ENCODE data around the gene SOX3.

DNA sequence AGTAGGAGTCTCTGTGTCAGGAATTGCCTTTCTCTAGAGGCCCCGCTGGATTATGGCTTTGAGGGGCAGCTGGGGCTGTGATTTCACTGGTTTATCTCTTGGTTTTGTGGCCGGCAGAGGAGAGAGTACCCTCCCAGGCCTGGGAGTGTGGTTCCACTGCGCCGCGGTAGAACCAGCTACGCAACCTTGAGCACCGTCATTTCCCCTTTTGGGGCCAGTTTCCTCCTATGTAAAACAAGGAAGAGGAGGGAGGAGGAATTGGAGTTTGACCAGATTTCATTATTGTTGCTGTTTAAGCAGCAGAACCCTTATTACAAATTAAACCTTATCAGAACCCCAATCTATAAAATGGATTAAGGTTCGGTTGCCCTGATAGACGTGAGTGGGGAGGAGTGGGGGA, 4.4 kb downstream of the SOX3 start:
- no peak for TF ChIP-seq FOXK1 (CRISPR knock-in tag; IDR thresholded peaks at IDR 0.05)
- TF ChIP-seq, protein P1, sequence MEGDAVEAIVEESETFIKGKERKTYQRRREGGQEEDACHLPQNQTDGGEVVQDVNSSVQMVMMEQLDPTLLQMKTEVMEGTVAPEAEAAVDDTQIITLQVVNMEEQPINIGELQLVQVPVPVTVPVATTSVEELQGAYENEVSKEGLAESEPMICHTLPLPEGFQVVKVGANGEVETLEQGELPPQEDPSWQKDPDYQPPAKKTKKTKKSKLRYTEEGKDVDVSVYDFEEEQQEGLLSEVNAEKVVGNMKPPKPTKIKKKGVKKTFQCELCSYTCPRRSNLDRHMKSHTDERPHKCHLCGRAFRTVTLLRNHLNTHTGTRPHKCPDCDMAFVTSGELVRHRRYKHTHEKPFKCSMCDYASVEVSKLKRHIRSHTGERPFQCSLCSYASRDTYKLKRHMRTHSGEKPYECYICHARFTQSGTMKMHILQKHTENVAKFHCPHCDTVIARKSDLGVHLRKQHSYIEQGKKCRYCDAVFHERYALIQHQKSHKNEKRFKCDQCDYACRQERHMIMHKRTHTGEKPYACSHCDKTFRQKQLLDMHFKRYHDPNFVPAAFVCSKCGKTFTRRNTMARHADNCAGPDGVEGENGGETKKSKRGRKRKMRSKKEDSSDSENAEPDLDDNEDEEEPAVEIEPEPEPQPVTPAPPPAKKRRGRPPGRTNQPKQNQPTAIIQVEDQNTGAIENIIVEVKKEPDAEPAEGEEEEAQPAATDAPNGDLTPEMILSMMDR (IDR thresholded peaks at IDR 0.05): no peak
